ENCODE measurements around the gene REPIN1.

GRCh38 chr7:150411606-150412005 is 43.0 kb downstream of the REPIN1 start:
- TF ChIP-seq, protein P1, sequence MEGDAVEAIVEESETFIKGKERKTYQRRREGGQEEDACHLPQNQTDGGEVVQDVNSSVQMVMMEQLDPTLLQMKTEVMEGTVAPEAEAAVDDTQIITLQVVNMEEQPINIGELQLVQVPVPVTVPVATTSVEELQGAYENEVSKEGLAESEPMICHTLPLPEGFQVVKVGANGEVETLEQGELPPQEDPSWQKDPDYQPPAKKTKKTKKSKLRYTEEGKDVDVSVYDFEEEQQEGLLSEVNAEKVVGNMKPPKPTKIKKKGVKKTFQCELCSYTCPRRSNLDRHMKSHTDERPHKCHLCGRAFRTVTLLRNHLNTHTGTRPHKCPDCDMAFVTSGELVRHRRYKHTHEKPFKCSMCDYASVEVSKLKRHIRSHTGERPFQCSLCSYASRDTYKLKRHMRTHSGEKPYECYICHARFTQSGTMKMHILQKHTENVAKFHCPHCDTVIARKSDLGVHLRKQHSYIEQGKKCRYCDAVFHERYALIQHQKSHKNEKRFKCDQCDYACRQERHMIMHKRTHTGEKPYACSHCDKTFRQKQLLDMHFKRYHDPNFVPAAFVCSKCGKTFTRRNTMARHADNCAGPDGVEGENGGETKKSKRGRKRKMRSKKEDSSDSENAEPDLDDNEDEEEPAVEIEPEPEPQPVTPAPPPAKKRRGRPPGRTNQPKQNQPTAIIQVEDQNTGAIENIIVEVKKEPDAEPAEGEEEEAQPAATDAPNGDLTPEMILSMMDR (IDR thresholded peaks at IDR 0.05 in 4 of 5, conservative IDR thresholded peaks at IDR 0.05 in 1 of 5): no peak
- TF ChIP-seq POLR2A (IDR thresholded peaks at IDR 0.05): no peak

All from gastrocnemius medialis (tissue), 4 donors.